Right atrium auricular region (tissue), 2 donors: ENCODE measurements around the gene C19orf53. TPM values are rescaled to one million over a fixed set of nuclear protein-coding genes. Genes with fewer than 3 reads are reported as not detected.

ENCODE experiments used
- DNase-seq: peaks from one replicate; pipeline ENCODE4 v3.0.0-alpha.2; 2019; ENCODE audit warnings: low spot score
- H3K27ac ChIP-seq, 2 donors: fragments of 200-600 bp; sonication (generic); 1 replicate in 1 of 2; 2 replicates in 1 of 2; pipeline ENCODE4 v1.5.1; 2016 to 2019
- H3K27me3 ChIP-seq, 2 donors: fragments of 200-600 bp; sonication (generic); one replicate each; pipeline versions ENCODE4 v1.5.1 to v1.6.0; 2017 to 2019
- H3K36me3 ChIP-seq: fragments of 200-600 bp; sonication (generic); one replicate; pipeline ENCODE4 v1.5.1; 2016
- H3K4me1 ChIP-seq, 2 donors: fragments of 200-600 bp; sonication (generic); one replicate each; pipeline versions ENCODE4 v1.5.1 to v1.6.0; 2017 to 2019
- H3K4me3 ChIP-seq, 2 donors: fragments of 200-600 bp; sonication (generic); 1 replicate in 1 of 2; 2 replicates in 1 of 2; pipeline ENCODE4 v1.5.1; 2017 to 2019; ENCODE audit warnings: mild to moderate bottlenecking in 1 of 2, moderate library complexity in 1 of 2
- H3K9me3 ChIP-seq, 2 donors: fragments of 200-600 bp; sonication (generic); one replicate each; pipeline ENCODE4 v1.5.1; 2019
- total RNA-seq, 2 donors: library from RNA; depleted of rRNA; stranded (reverse); fragments of >200 nt; gene quantifications; one replicate each; pipeline ENCODE4 v1.1.0, GENCODE V29; 2016
- TF ChIP-seq, protein P1 (sequence below), 2 donors: fragments of 200-600 bp; sonication (generic); IDR thresholded peaks; one replicate each; pipeline ENCODE4 v1.5.1; 2019; ENCODE audit warnings: antibody characterized with exemption in 2 of 2

Gene C19orf53
- total RNA-seq, 2 donors from 2014 or later: 272 to 304 TPM

DNA sequence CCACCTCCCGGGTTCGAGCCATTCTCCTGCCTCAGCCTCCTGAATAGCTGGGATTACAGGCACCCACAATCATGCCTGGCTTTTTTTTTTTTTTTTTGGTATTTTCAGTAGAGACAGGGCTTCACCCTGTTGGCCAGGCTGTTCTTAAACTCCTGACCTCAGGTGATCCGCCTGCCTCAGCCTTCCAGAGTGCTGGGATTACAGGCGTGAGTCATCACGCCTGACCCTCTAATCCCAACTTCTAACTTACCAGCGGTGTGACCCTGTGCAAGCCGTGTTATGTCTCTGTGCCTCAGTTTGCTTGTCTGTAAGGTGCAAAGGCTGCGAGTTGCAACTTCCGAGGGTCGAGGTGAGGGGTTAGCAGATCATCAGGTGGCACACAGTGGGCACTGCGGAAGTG lies 38.3 kb downstream of the C19orf53 start:
- TF ChIP-seq, protein P1, sequence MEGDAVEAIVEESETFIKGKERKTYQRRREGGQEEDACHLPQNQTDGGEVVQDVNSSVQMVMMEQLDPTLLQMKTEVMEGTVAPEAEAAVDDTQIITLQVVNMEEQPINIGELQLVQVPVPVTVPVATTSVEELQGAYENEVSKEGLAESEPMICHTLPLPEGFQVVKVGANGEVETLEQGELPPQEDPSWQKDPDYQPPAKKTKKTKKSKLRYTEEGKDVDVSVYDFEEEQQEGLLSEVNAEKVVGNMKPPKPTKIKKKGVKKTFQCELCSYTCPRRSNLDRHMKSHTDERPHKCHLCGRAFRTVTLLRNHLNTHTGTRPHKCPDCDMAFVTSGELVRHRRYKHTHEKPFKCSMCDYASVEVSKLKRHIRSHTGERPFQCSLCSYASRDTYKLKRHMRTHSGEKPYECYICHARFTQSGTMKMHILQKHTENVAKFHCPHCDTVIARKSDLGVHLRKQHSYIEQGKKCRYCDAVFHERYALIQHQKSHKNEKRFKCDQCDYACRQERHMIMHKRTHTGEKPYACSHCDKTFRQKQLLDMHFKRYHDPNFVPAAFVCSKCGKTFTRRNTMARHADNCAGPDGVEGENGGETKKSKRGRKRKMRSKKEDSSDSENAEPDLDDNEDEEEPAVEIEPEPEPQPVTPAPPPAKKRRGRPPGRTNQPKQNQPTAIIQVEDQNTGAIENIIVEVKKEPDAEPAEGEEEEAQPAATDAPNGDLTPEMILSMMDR (IDR thresholded peaks at IDR 0.05): no peak
- H3K4me3 ChIP-seq: no peak overlapping the region
- peaks cover 0 to 4% of the 10 kb centered on the region in 2 donors for H3K4me1 ChIP-seq
- H3K36me3 ChIP-seq: peaks cover 32% of the 10 kb centered on the region
- H3K27ac ChIP-seq: no peak overlapping the region
- no peak for DNase-seq
- no peaks in the 10 kb centered on the region for H3K27me3 ChIP-seq
- no peaks in the 10 kb centered on the region for H3K9me3 ChIP-seq

DNA sequence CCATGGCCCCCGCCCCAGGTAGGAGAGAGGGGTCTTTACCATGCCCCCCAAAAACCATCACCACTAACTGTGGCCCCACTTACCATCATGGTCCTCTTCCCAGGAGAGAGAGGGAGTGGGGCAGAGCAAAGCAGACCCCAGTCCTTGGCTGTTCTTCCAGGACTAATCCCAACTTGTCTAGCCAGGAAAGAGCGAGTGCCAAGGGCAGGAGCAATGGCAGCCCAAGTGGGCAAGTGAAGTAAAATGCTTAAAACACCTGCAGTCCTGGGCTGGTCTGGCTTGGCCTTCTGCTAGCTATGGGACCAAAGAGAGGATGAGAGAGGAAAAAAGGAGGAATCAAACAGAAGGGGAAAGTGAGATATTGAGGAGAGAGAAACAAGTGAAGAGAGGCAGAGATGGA lies 38.9 kb downstream of the C19orf53 start:
- TF ChIP-seq, protein P1 (IDR thresholded peaks at IDR 0.05): no peak
- peaks cover 0 to 10% of the 10 kb centered on the region in 2 donors for H3K4me1 ChIP-seq
- no peak for DNase-seq
- H3K36me3 ChIP-seq: peaks cover 32% of the 10 kb centered on the region
- no peak overlapping the region for H3K27ac ChIP-seq
- H3K27me3 ChIP-seq: no peaks in the 10 kb centered on the region
- no peak overlapping the region for H3K4me3 ChIP-seq
- H3K9me3 ChIP-seq: no peaks in the 10 kb centered on the region

DNA sequence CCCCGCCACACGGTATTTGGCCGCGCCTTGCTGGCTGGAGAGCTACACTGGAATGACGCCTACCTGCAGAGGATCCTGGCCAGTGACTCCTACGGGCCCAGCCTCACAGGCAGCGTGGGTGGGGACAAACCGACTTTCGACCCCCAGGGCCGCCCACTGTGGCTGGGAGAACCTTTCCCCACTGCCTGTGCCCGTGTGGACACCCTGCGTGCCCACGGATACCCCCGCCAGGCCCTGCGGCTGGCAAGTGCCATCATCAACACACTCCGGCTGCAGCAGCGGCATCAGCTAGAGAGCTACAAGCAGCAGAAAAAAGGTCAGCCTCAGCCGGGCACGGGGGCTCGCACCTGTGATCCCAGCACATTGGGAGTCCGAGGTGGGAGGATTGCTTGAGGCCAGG lies 40.3 kb downstream of the C19orf53 start:
- Histone ChIP-seq H3K4me3 (no peak overlapping the region), H3K27me3 (no peaks in the 10 kb centered on the region), H3K9me3 (no peaks in the 10 kb centered on the region), H3K4me1 (peaks cover 0 to 11% of the 10 kb centered on the region in 2 donors), H3K27ac (no peak overlapping the region), H3K36me3 (peaks cover 19% of the 10 kb centered on the region)
- DNase-seq: no peak
- TF ChIP-seq, protein P1 (IDR thresholded peaks at IDR 0.05): no peak

DNA sequence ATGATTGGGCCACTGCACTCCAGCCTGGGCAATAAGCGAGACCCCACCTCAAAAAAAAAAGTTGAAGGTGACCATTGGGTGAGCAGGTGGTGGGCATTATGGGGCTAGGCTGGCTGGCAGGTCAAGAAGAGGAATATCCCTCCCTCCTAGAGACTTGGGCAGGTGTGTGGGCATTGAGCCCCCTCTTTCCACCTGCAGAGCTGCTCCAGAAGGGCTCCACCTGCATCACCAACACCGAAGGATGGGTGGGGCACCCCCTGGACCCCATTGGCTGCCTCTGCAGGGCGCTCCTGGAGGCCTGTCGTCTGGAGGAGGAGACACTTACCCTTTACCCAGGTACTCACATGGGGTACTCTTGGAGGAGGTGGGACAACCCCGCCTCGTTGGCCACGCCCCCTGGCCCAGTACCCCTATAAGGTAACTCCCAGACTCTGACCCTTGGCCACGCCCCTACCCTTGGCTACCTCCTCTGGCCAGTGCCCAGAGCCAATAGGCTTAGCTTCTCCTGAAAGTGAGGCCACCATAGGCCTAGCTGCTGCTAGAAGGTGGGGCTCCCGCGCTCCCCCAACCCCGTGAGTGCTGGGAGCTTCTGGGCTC lies 42.9 kb downstream of the C19orf53 start:
- H3K27me3 ChIP-seq: no peaks in the 10 kb centered on the region
- peaks cover 14% of the 10 kb centered on the region for H3K36me3 ChIP-seq
- H3K27ac ChIP-seq: no peak overlapping the region
- DNase-seq: no peak
- TF ChIP-seq, protein P1 (IDR thresholded peaks at IDR 0.05): no peak
- peaks cover 0 to 11% of the 10 kb centered on the region in 2 donors for H3K4me1 ChIP-seq
- no peak overlapping the region for H3K4me3 ChIP-seq
- H3K9me3 ChIP-seq: no peaks in the 10 kb centered on the region

DNA sequence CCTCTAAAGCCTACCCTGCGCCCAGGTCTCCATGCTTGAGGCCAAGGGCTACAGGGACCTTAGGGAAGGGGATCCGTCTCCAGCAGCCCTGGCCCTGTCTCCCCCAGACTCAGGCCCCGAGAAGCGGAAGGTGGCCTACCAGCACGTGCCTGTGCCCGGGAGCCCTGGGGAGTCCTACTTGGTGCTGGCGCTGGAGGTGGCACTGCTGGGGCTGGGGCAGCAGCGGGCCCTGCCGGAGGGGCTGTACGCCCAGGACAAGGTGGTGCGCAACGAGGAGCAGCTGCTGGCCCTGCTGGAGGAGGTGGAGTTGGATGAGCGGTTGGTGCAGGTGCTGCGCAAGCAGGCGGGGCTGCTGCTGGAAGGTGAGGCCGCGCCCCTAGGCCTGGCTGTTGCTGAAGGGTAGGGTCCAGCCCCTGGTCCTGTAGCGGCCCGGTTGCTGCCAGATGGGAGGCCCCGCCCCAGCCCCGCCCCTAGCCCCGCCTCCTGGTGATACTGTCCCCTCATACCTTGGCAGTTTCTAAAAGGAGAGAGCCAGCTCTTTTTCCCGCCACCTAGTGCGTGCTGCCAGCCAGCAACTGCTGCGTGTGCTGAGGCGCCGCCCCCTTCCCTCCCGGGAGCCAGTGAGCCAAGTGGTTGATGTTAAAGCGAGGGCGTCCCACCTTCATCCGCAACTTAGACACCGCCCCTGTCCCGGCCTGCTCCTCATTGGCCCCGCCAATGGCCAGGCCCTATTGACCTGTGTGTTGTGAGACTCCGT lies 43.5 kb downstream of the C19orf53 start:
- Histone ChIP-seq H3K4me3 (peak overlapping the region in 1 of 2 donors; percentile 13), H3K36me3 (peaks cover 12% of the 10 kb centered on the region), H3K27ac (no peak overlapping the region), H3K27me3 (no peaks in the 10 kb centered on the region), H3K4me1 (peaks cover 0 to 11% of the 10 kb centered on the region in 2 donors), H3K9me3 (no peaks in the 10 kb centered on the region)
- no peak for DNase-seq
- TF ChIP-seq, protein P1 (IDR thresholded peaks at IDR 0.05): no peak
